Parathyroid adenoma (tissue), 2 donors: Measurements from ENCODE around the gene TXNL4B.
A peak's percentile ranks its signal among the peaks of the same experiment; 100 is the strongest.

ENCODE experiments used
- H2AFZ ChIP-seq: fragments of 300-600 bp; sonication (generic); one replicate; pipeline ENCODE4 v1.7.0; 2017; ENCODE audit warnings: antibody characterized with exemption, mild to moderate bottlenecking
- H3K27ac ChIP-seq: fragments of 300-600 bp; sonication (generic); one replicate; pipeline ENCODE4 v1.7.0; 2017
- H3K27me3 ChIP-seq: fragments of 300-600 bp; sonication (generic); one replicate; pipeline ENCODE4 v1.7.0; 2017; ENCODE audit warnings: low read length; ENCODE audit not compliant: control insufficient read depth, insufficient read depth
- H3K36me3 ChIP-seq: fragments of 300-600 bp; sonication (generic); one replicate; pipeline ENCODE4 v1.7.0; 2017; ENCODE audit warnings: low read length; ENCODE audit not compliant: control insufficient read depth, insufficient read depth
- H3K4me1 ChIP-seq: fragments of 300-600 bp; sonication (generic); one replicate; pipeline ENCODE4 v1.7.0; 2017; ENCODE audit warnings: control low read depth
- H3K4me2 ChIP-seq: fragments of 300-600 bp; sonication (generic); one replicate; pipeline ENCODE4 v1.7.0; 2017; ENCODE audit warnings: low read length
- H3K4me3 ChIP-seq: fragments of 300-600 bp; sonication (generic); one replicate; pipeline ENCODE4 v1.7.0; 2017; ENCODE audit warnings: low read depth, low read length
- H3K79me2 ChIP-seq: fragments of 300-600 bp; sonication (generic); one replicate; pipeline ENCODE4 v1.7.0; 2017; ENCODE audit warnings: control low read depth
- H3K9ac ChIP-seq: fragments of 300-600 bp; sonication (generic); one replicate; pipeline ENCODE4 v1.7.0; 2017; ENCODE audit warnings: mild to moderate bottlenecking
- H3K9me3 ChIP-seq: fragments of 300-600 bp; sonication (generic); one replicate; pipeline ENCODE4 v1.7.0; 2017; ENCODE audit warnings: low read length; ENCODE audit not compliant: control insufficient read depth
- CTCF ChIP-seq: fragments of 300-600 bp; sonication (generic); IDR thresholded peaks from one replicate; pipeline ENCODE4 v1.7.0; 2017; ENCODE audit warnings: antibody characterized with exemption, mild to moderate bottlenecking
- donor health status: primary hyperparathyroidism.

The TXNL4B gene

GRCh38 chr16:72098936-72099335 lies 5.5 kb upstream of the TXNL4B start:
- Histone ChIP-seq H3K4me2 (no peak overlapping the region), H3K79me2 (peaks cover 15% of the 10 kb centered on the region), H3K4me1 (no peaks in the 10 kb centered on the region), H3K9ac (no peak overlapping the region), H3K36me3 (no peaks in the 10 kb centered on the region), H3K27me3 (no peaks in the 10 kb centered on the region), H2AFZ (no peak overlapping the region), H3K27ac (no peak overlapping the region), H3K4me3 (no peak overlapping the region), H3K9me3 (no peaks in the 10 kb centered on the region)
- TF ChIP-seq CTCF, result no peak

DNA sequence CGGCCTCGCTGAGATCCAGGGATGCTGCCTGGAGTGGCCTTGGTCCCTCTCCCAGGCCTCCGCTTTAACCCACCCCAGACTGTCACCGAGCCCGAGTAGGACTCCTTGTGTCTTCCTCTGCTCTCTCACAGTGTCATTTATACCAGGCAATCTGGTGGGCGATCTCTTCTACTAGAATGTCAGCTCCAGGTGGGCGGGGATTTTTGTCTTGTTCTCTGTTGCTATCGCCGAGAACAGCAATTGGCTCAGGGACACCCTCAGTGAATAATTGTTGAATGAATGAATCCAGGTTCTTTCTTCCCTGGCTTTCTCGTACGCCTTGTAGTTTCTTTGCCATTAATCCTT lies 818 bp upstream of the TXNL4B start:
- H3K36me3 ChIP-seq, result no peaks in the 10 kb centered on the region
- peak overlapping the region; percentile 79 for H3K27ac ChIP-seq
- no peak for TF ChIP-seq CTCF
- H3K79me2 ChIP-seq, result peaks cover 13% of the 10 kb centered on the region
- H3K9ac ChIP-seq, result peak overlapping the region; percentile 2
- H2AFZ ChIP-seq, result peak overlapping the region; percentile 77
- H3K27me3 ChIP-seq, result no peaks in the 10 kb centered on the region
- peak overlapping the region; percentile 88 for H3K4me3 ChIP-seq
- peak overlapping the region; percentile 70 for H3K4me2 ChIP-seq
- no peaks in the 10 kb centered on the region for H3K9me3 ChIP-seq
- H3K4me1 ChIP-seq, result no peaks in the 10 kb centered on the region

DNA sequence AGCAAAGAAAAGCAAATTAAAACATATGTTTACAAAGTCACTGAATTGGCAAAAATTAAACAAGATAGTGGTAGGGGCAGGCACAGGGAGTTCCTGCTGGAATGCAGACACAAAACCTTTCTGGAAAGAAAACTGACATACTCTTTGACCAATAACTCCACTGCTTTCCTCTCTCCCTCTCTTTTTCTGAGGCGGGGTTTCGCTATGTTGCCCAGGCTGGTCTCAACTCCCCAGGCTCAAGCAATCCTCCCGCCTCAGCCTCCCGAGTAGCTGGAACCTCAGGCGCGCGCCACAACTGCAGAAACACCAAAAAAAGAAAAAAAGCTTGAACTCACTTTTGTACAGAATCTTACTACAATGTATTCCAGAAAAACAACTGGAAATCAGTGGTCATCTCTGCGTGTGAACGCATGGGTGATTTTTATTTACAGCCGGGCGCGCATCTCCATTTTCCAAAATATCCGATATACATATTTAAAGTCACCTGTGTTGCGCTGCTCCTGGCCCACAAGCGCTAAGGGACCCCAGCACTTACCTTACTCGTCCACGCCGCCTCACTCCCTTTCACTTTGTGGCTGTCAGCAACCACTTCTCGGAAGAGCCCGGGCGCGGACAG lies 480 bp downstream of the TXNL4B start:
- Histone ChIP-seq H3K36me3 (no peaks in the 10 kb centered on the region), H3K4me2 (peak overlapping the region; percentile 77), H3K27me3 (no peaks in the 10 kb centered on the region), H3K27ac (peak overlapping the region; percentile 79), H3K9ac (no peak overlapping the region), H3K9me3 (no peaks in the 10 kb centered on the region), H3K4me1 (no peaks in the 10 kb centered on the region), H3K79me2 (peaks cover 13% of the 10 kb centered on the region), H2AFZ (peak overlapping the region; percentile 80), H3K4me3 (peak overlapping the region; percentile 88)
- peak; percentile 5 for TF ChIP-seq CTCF

DNA sequence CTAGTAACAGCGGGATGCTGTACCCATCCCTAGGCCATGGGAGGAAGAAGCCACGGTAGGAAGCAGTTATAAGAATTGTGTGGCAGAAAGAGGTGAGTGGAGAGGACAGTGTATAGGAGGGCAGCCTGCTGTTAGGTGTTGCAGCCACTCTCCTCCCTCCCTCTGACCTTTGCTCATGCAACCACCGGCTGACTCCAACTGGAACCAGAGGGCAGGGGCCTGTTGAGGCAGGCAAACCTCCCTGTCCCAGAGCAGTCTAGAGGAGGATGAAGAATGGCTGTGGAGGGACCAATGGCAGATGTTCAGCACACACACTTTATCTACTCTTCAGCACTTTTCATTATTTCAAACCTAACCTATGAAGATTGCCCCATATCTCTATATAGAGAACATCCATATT lies 2.2 kb downstream of the TXNL4B start:
- no peaks in the 10 kb centered on the region for H3K36me3 ChIP-seq
- H3K79me2 ChIP-seq, result peaks cover 13% of the 10 kb centered on the region
- TF ChIP-seq CTCF, result no peak
- no peak overlapping the region for H3K4me2 ChIP-seq
- H3K4me1 ChIP-seq, result no peaks in the 10 kb centered on the region
- H3K27ac ChIP-seq, result no peak overlapping the region
- H3K27me3 ChIP-seq, result no peaks in the 10 kb centered on the region
- H2AFZ ChIP-seq, result no peak overlapping the region
- no peak overlapping the region for H3K4me3 ChIP-seq
- no peak overlapping the region for H3K9ac ChIP-seq
- no peaks in the 10 kb centered on the region for H3K9me3 ChIP-seq

DNA sequence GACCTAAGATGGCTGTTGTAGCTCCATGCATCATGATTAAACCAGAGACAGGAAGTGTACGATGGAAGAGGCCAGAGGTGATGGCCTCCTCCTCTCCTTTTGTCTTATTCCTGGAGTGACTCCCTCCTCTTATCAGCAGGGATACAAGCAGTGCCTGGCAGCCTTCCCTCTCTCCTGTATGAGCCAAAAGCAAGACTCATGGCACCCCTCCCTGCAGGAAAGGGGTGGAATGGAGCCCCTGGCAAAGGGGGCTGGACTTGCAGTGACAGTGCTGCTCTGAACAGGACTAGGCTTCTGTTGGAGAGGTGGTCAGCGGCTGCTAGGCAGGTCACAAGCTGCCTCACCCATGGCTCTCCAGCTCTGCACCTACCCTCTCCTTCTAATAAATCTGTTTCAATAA lies 8.4 kb downstream of the TXNL4B start:
- Histone ChIP-seq H3K27ac (no peak overlapping the region), H3K36me3 (no peaks in the 10 kb centered on the region), H2AFZ (no peak overlapping the region), H3K4me1 (no peaks in the 10 kb centered on the region), H3K79me2 (no peaks in the 10 kb centered on the region), H3K9ac (no peak overlapping the region), H3K9me3 (no peaks in the 10 kb centered on the region), H3K27me3 (no peaks in the 10 kb centered on the region), H3K4me2 (no peak overlapping the region), H3K4me3 (no peak overlapping the region)
- TF ChIP-seq CTCF, result no peak
